GM12891 (cell line): Measurements from ENCODE around the gene CTBP2.

Experiments used
- DNase-seq: peaks from one replicate; pipeline ENCODE4 v3.0.0; 2011; ENCODE audit warnings: low spot score; ENCODE audit not compliant: insufficient read length
- FAIRE-seq: peaks from 2 replicates; lab custom pipeline; 2011; peaks lifted over from hg19 to GRCh38; lab: Jason Lieb, UNC
- PAX5 ChIP-seq: IDR thresholded peaks from 2 replicates; pipeline ENCODE4 v1.6.1; 2011; ENCODE audit warnings: low read length, moderate library complexity, mild to moderate bottlenecking; ENCODE audit not compliant: insufficient read depth, severe bottlenecking
- POLR2A ChIP-seq: IDR thresholded peaks from 2 replicates; pipeline ENCODE4 v1.6.1; 2011; ENCODE audit warnings: low read depth, low read length, control low read depth
- POLR2AphosphoS5 ChIP-seq: IDR thresholded peaks from 2 replicates; pipeline ENCODE4 v1.6.1; 2011; ENCODE audit warnings: low read depth, low read length, control low read depth
- POU2F2 ChIP-seq: IDR thresholded peaks from 2 replicates; pipeline ENCODE4 v1.6.1; 2011; ENCODE audit warnings: low read depth, mild to moderate bottlenecking, control low read depth, low read length, moderate library complexity
- SPI1 ChIP-seq: IDR thresholded peaks from 2 replicates; pipeline ENCODE4 v1.6.1; 2011; ENCODE audit warnings: low read depth, low read length, control low read depth
- TAF1 ChIP-seq: IDR thresholded peaks from 2 replicates; pipeline ENCODE4 v1.6.1; 2011; ENCODE audit warnings: low read depth, low read length, control low read depth

CTBP2 gene

GRCh38 chr10:125039354-125039769, 121.0 kb downstream of the CTBP2 start:
- no peak for DNase-seq
- TF ChIP-seq POU2F2 (no peak), SPI1 (no peak), TAF1 (no peak), POLR2AphosphoS5 (no peak), POLR2A (no peak), PAX5 (no peak)
- no peak for FAIRE-seq

DNA sequence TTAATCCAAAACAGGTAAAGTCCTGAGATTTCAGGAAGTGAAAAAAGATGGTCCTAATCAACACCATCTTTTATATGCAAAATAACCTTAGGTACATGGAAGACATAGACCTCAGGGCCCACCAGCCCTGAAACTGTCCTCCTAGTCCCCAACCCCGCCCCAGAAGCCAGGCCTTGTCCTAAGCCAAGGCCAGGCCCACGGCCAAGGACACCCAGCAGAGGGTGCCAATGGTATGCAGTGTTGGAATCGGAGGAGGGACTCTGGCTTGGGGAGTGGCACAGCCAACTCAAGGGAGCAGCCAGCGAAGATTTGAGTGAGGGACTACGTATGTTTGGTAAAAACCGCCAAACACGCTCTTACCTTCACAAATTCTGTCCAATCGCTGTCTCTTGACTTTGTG, 121.7 kb downstream of the CTBP2 start:
- TF ChIP-seq POU2F2 (no peak), PAX5 (no peak), SPI1 (no peak), POLR2A (no peak), POLR2AphosphoS5 (no peak)
- DNase-seq (no peak), FAIRE-seq (no peak)

DNA sequence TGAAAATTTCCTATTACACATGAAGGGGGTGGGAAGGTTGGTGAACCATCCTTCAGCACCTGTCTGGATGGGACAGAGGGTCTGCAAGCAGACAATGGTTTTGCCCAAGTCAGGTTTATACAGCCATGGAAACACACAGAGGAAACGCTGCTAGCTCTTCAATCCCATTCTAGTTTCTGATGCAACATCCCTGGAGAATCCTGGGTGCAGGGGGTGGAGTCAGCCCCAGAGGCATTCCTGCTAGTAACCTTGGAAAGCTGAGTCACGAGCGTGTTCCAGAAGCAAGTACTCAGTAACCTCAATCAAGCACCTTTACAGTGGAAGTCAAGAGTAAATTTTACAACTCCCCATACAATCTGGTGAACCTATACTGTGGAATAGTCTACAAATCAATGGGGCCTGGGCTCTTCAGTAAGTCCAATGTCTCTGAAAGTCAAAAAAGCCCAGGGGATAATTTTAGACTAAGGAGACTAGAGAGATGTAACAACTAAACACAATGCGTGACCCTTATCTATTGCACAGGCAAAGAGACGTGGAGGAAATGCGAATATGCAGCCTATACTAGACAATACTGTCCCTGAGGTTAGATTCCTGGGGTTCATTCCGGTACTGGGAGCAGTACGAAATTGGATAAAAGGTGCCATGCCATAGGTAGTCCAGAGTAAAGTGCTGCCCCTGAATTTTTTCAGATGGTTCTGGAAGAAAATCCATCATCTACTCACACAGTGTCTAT, 123.1 kb downstream of the CTBP2 start:
- TF ChIP-seq SPI1 = no peak
- TF ChIP-seq POU2F2 = no peak
- no peak for TF ChIP-seq PAX5
- TF ChIP-seq POLR2AphosphoS5 = no peak
- TF ChIP-seq TAF1 = no peak
- TF ChIP-seq POLR2A = no peak
- DNase-seq (no peak), FAIRE-seq (no peak)

GRCh38 chr10:125035588-125036295, 124.6 kb downstream of the CTBP2 start:
- TF ChIP-seq PAX5 (no peak), SPI1 (no peak), TAF1 (no peak), POU2F2 (no peak), POLR2A (no peak), POLR2AphosphoS5 (no peak)
- DNase-seq (no peak), FAIRE-seq (no peak)

GRCh38 chr10:125035136-125035535, 125.2 kb downstream of the CTBP2 start:
- FAIRE-seq (no peak), DNase-seq (no peak)
- TF ChIP-seq TAF1 = no peak
- no peak for TF ChIP-seq POLR2AphosphoS5
- no peak for TF ChIP-seq POU2F2
- TF ChIP-seq PAX5 = no peak
- no peak for TF ChIP-seq SPI1
- TF ChIP-seq POLR2A = no peak

GRCh38 chr10:125034675-125035074, 125.7 kb downstream of the CTBP2 start:
- TF ChIP-seq SPI1 (no peak), PAX5 (no peak), POLR2AphosphoS5 (no peak), POLR2A (no peak), TAF1 (no peak), POU2F2 (no peak)
- FAIRE-seq = no peak
- DNase-seq = no peak

GRCh38 chr10:125033146-125033924, 127.0 kb downstream of the CTBP2 start:
- TF ChIP-seq POU2F2 (no peak), POLR2AphosphoS5 (no peak), SPI1 (no peak), PAX5 (no peak), TAF1 (no peak), POLR2A (no peak)
- DNase-seq (no peak), FAIRE-seq (no peak)

DNA sequence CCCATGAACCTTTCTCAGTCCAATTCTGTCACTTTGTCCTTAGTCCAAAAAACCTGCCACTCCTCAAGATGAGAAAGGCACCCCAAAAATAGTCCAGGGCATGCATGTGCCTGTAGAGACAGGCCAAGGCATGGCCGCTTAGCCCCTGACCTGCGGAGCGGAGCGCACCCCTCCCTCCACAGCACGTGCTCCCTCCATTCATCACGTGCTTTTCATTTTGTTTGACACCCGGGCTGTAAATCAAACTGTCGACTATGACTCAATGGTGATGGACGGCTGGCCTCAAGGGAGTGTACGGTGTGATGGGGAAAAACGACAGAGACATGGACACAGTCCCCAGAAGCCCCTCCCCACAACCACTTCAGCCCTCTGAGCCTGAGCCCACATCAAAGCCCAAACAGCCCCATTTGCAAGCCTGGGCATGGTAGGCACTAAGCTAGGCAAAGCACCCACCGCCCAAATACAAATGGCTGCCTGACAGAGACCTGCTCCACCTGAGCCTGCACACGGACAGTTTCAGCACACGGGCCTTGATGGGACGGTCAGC, 127.8 kb downstream of the CTBP2 start:
- DNase-seq (no peak), FAIRE-seq (no peak)
- TF ChIP-seq SPI1 = no peak
- TF ChIP-seq TAF1 = no peak
- TF ChIP-seq POLR2A = no peak
- TF ChIP-seq POLR2AphosphoS5 = no peak
- no peak for TF ChIP-seq POU2F2
- no peak for TF ChIP-seq PAX5

DNA sequence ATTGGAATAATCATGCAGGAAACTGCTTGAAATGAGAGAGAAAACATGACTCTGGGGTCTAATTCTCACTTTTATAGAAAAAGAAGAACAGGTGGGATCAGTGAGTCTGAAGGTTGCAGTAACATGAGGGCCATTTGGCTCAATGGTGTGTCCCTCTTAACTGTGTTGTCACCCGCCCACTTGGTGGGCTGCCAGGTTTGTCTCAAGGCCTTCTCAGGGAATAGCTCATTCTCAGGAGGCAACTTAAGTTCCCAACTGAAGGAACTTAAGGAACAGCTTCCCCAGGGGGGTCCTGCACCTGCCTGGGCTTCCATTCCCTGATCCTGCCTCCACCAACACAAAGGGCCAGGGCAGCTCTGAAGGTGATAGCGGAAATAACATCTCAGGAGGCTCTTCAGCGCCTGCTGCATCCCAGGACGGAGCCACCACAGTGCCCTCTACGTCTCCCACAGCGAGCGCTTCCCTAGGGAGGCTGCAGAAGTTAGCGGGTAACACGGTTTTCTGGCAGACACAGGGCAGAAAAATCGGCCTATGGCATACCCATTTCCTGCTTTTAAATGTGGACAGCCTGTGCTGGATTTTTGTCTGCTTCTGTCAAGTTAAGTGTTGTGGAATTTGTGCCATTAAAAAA, 129.7 kb downstream of the CTBP2 start:
- FAIRE-seq (no peak), DNase-seq (no peak)
- TF ChIP-seq SPI1 = no peak
- no peak for TF ChIP-seq PAX5
- no peak for TF ChIP-seq POLR2A
- no peak for TF ChIP-seq POLR2AphosphoS5
- TF ChIP-seq POU2F2 = no peak
- no peak for TF ChIP-seq TAF1
